MG63 (cell line): Measurements from ENCODE around the gene SPON2. TPM values are rescaled to one million over a fixed set of nuclear protein-coding genes. Genes with fewer than 3 reads are reported as not detected.

Experiments used
- DNase-seq: peaks from one replicate; pipeline ENCODE4 v3.0.0-alpha.2; 2020
- H3K27me3 ChIP-seq: fragments of 250-450 bp; sonication (Bioruptor Pico); 2 replicates; pipeline ENCODE4 v1.5.1; 2020; ENCODE audit warnings: mild to moderate bottlenecking, moderate library complexity
- H3K36me3 ChIP-seq: fragments of 250-450 bp; sonication (Bioruptor Pico); 2 replicates; pipeline ENCODE4 v1.5.1; 2020; ENCODE audit warnings: mild to moderate bottlenecking, moderate library complexity
- H3K4me3 ChIP-seq: fragments of 250-450 bp; sonication (Bioruptor Pico); 2 replicates; pipeline ENCODE4 v1.5.1; 2020; ENCODE audit warnings: mild to moderate bottlenecking, moderate library complexity
- H3K9me3 ChIP-seq: fragments of 250-450 bp; sonication (Bioruptor Pico); 2 replicates; pipeline ENCODE4 v1.5.1; 2020; ENCODE audit warnings: mild to moderate bottlenecking, moderate library complexity
- total RNA-seq: library from RNA; depleted of rRNA; stranded (reverse); fragments of >200 nt; shearing (Covaris generic); gene quantifications from 2 replicates; pipeline ENCODE4 v1.2.3, GENCODE V29; 2014; ENCODE audit warnings: low replicate concordance

Gene SPON2
- total RNA-seq, 1 experiment from 2014 or later: 43.1 TPM

- peaks cover 10% of the 10 kb centered on the region for H3K36me3 ChIP-seq
- no peak for DNase-seq
- no peak overlapping the region for H3K4me3 ChIP-seq
- H3K27me3 ChIP-seq: no peaks in the 10 kb centered on the region
- H3K9me3 ChIP-seq: no peaks in the 10 kb centered on the region
Measured at GRCh38 chr4:1211371-1211770, 39.0 kb upstream of the SPON2 start.

DNA sequence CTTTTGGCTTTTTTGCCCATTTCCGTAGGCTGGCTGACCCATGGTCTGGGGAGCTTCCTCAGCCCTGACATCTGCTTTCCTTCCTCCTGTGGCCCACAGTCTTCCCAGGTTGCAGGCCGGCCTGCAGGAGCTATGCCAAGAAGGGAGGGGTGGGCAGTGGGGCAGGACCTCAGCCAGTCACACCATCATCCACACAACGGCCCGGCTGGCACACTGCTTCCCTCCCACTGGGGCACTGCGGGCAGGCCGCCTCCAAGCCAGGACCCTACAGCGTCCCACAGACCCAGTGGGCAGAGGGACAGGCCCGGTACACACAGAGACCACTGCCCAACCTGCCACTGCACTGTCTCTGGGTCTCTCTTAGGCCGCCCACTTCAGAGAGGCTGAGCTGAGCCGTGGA is 38.6 kb upstream of the SPON2 start:
- H3K36me3 ChIP-seq: peaks cover 7% of the 10 kb centered on the region
- H3K4me3 ChIP-seq: no peak overlapping the region
- peak; percentile 28 for DNase-seq
- no peaks in the 10 kb centered on the region for H3K9me3 ChIP-seq
- no peaks in the 10 kb centered on the region for H3K27me3 ChIP-seq

- Histone ChIP-seq H3K4me3 (no peak overlapping the region), H3K27me3 (no peaks in the 10 kb centered on the region), H3K36me3 (peaks cover 7% of the 10 kb centered on the region), H3K9me3 (no peaks in the 10 kb centered on the region)
- no peak for DNase-seq
Measured at GRCh38 chr4:1210241-1210841, 38.0 kb upstream of the SPON2 start.

DNA sequence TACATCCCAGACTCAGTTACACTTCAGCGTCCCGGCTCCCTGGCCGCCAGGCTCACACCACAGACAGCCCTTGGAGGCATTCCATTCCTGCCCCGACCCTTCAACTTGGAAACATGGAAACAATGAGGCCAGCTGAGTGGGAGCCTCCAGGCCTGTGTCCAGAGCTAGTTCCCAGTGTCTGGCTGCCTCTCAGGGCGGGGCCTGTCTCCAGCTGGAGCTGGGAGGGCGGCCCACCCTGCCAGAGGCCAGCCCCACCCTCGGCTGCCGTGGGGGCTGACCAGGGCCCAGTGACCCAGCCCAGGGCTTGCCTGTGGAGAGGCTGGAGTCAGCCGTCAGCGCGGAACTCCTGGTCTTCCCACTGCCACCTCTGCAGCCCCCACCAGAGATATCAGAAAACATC is 37.4 kb upstream of the SPON2 start:
- Histone ChIP-seq H3K4me3 (no peak overlapping the region), H3K27me3 (no peaks in the 10 kb centered on the region), H3K36me3 (peaks cover 6% of the 10 kb centered on the region), H3K9me3 (no peaks in the 10 kb centered on the region)
- DNase-seq: peak; percentile 66

DNA sequence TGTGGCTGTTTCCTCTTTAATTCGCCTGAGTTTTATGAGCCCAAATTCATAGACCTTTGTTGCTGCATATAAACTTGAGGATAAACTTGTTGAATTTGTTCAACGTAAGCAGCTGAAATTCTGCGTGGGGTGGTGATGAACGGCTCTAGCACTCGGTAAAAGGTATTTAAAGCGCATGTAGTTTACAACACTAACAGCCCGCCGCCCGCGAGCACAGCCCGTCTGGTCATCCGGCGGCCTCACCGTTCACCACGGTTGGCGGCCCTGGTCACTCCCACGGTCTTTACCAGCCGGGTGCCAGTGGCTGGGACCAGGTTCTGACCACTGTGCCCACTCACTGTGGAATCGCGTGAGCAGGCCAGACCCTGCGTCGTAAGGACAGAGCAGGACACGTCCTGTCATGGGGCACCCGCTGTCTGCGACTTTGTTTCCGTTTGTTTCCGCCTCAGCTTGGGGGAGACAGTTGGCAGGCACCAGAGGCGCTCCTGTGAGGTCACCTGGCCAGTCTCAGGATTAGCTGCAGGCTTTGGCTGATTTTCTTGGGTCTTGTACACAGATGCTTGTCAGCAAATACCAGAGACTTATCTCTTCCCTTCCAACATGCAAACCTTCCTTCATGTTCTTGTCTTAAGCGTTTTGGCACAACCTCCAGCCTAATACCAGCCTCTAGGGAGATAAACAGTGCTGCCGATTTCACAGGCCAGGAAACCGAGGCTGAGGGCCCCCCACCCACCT is 36.8 kb upstream of the SPON2 start:
- H3K4me3 ChIP-seq: no peak overlapping the region
- no peaks in the 10 kb centered on the region for H3K27me3 ChIP-seq
- H3K36me3 ChIP-seq: peaks cover 6% of the 10 kb centered on the region
- no peaks in the 10 kb centered on the region for H3K9me3 ChIP-seq
- DNase-seq: no peak

- H3K9me3 ChIP-seq: no peaks in the 10 kb centered on the region
- no peak overlapping the region for H3K4me3 ChIP-seq
- H3K27me3 ChIP-seq: no peaks in the 10 kb centered on the region
- H3K36me3 ChIP-seq: peaks cover 6% of the 10 kb centered on the region
- peak; percentile 26 for DNase-seq
Measured at GRCh38 chr4:1208266-1208961, 36.0 kb upstream of the SPON2 start.

GRCh38 chr4:1207603-1208265 is 35.4 kb upstream of the SPON2 start:
- DNase-seq: peak; percentile 87
- Histone ChIP-seq H3K9me3 (no peaks in the 10 kb centered on the region), H3K4me3 (no peak overlapping the region), H3K36me3 (peaks cover 6% of the 10 kb centered on the region), H3K27me3 (no peaks in the 10 kb centered on the region)

DNA sequence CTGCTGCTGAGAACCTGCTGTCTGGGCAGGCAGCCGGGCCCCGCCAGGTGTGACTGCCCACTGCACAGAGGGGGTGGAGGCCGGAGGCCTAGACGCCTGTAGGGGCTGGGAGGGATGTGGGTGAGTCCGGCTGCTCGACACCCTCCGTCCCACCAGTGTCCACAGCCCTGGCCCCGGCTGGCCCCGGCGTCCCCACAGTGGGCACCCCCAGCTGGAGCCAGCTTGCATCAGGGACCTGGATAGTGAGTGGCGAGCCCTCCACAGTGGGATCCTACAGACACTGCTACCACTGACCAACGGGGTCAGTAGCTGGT is 34.7 kb upstream of the SPON2 start:
- DNase-seq: no peak
- no peaks in the 10 kb centered on the region for H3K9me3 ChIP-seq
- H3K27me3 ChIP-seq: no peaks in the 10 kb centered on the region
- no peak overlapping the region for H3K4me3 ChIP-seq
- peaks cover 6% of the 10 kb centered on the region; the same call in 1 of the 2 replicates for H3K36me3 ChIP-seq

GRCh38 chr4:1206299-1207156 is 34.1 kb upstream of the SPON2 start:
- Histone ChIP-seq H3K36me3 (peaks cover 6% of the 10 kb centered on the region; the same call in 1 of the 2 replicates), H3K27me3 (no peaks in the 10 kb centered on the region), H3K9me3 (no peaks in the 10 kb centered on the region), H3K4me3 (no peak overlapping the region)
- no peak for DNase-seq

DNA sequence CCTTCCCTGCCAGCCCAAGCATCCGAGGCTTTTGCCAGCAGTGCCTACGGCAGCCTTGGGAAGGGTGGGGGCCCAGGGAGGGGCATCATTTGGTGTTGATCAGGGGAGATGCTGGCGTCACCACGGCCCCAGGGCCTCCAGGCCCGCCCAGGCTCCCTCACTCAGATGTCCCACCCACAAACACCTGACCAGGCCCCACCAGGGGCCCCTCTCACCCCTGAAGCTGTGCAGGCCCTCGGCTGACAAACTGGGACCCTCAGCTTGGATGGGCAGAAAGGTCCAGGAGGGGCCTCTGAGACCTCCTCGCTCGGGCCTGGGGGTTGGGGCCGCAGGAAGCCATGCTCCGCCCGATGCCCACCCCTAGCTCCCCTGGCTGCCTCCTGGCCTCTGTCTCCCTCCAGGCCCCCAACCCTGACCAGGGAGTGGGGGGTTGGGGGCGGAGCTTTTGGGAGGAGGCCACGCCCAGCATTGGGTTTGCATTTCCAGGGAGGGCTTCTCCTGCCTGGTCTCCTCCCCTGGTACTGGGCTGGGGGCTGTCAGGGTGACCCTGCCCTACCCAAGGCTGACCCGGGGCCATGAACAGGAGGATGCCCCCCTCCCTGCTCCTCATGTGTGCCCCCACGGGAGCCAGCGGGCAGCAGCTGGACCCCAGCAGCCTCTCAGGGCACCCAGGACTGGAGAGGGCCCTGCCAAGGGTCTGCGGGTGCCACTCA is 33.4 kb upstream of the SPON2 start:
- DNase-seq: no peak
- Histone ChIP-seq H3K9me3 (no peaks in the 10 kb centered on the region), H3K36me3 (no peaks in the 10 kb centered on the region), H3K4me3 (no peak overlapping the region), H3K27me3 (no peaks in the 10 kb centered on the region)

DNA sequence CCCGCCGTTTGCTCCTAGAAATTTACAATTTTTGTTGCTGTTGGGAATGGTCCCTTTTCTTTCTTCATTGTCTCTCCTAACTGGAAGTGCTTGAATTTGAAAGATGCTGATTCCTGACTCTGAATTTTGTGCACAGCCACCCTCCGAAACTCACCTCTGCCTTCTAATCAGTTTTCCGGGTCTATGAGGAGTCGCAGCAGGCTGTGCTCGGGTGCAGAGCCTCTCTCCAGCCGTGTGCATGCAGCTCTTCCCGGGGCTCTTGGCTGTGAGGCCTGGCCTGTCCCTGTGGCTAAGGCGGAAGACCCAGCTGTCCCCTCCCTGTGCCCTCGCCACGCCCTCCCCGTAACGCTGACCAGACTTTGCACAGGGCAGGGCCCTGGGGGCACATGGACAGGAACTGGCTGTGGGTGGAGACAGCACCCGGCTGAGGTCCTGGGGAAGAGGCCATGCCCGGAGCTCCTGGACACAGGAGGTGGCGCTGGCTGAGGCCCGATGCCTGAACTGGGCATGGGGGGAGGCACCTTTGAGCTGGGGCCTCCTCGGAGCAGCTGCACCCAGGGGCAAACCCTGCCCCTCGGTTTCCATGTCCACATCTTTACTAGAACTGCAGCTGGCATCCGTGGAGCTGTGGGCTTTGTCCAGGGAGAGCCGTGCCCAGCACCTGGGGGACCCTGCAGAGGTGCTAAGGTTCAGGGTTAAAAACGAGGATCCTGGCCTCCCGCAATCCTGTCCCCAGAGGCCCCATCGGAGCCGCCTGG is 32.6 kb upstream of the SPON2 start:
- H3K9me3 ChIP-seq: no peaks in the 10 kb centered on the region
- H3K36me3 ChIP-seq: no peaks in the 10 kb centered on the region
- H3K27me3 ChIP-seq: no peaks in the 10 kb centered on the region
- no peak overlapping the region for H3K4me3 ChIP-seq
- DNase-seq: no peak

- H3K27me3 ChIP-seq: no peaks in the 10 kb centered on the region
- H3K36me3 ChIP-seq: no peaks in the 10 kb centered on the region
- H3K4me3 ChIP-seq: no peak overlapping the region
- DNase-seq: no peak
- no peaks in the 10 kb centered on the region for H3K9me3 ChIP-seq
Measured at GRCh38 chr4:1204286-1204827, 32.0 kb upstream of the SPON2 start.

- Histone ChIP-seq H3K27me3 (no peaks in the 10 kb centered on the region), H3K4me3 (no peak overlapping the region), H3K9me3 (no peaks in the 10 kb centered on the region), H3K36me3 (no peaks in the 10 kb centered on the region)
- no peak for DNase-seq
Measured at GRCh38 chr4:1203026-1203616, 30.7 kb upstream of the SPON2 start.

GRCh38 chr4:1202526-1203011 is 30.2 kb upstream of the SPON2 start:
- Histone ChIP-seq H3K36me3 (no peaks in the 10 kb centered on the region), H3K9me3 (no peaks in the 10 kb centered on the region), H3K27me3 (no peaks in the 10 kb centered on the region), H3K4me3 (no peak overlapping the region)
- no peak for DNase-seq
